Omental fat pad (tissue), 4 donors: ENCODE data around the gene PPIA. TPM values are rescaled to one million over a fixed set of nuclear protein-coding genes. Genes with fewer than 3 reads are reported as not detected.

ENCODE experiments used
- ATAC-seq: fragments of 150-250 bp; one replicate; pipeline ENCODE4 v1.9.1; 2016; ENCODE audit warnings: mild to moderate bottlenecking, moderate library complexity; ENCODE audit not compliant: low FRiP score
- DNase-seq: peaks from one replicate; pipeline ENCODE4 v3.0.0-alpha.2; 2019; ENCODE audit warnings: low spot score
- total RNA-seq, 4 donors: library from RNA; depleted of rRNA; stranded (reverse); fragments of >200 nt; gene quantifications; one replicate each; pipeline ENCODE4 v1.1.0, GENCODE V29; 2016
- TF ChIP-seq, protein P1 (sequence below), 3 donors: fragments of 450-650 bp; IDR thresholded peaks; one replicate each; pipeline ENCODE4 v1.5.1; 2016 to 2017; ENCODE audit warnings: antibody characterized with exemption in 3 of 3, mild to moderate bottlenecking in 3 of 3, moderate library complexity in 2 of 3

The PPIA gene
- total RNA-seq, 4 donors from 2014 or later = 1,060 to 1,801 (median 1,521) TPM

DNA sequence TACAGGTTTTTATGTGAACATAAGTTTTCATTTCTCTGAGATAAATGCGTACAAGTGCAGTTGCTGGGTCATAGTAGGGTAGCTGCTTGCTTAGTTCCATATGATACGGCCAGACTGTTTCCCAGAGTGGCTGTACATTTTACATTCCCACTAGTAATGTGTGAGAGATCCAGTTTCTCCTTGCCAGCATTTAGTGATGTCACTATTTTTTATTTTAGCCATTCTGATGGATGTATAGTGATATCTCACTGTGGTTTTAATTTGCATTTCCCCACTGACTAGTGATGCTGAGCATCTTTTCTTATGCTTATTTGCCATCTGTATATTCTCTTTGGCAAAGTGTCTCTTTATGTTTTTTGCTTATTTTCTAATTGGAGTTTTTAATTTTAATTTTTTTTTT lies 43.7 kb upstream of the PPIA start:
- DNase-seq (no peak), ATAC-seq (no peak)
- TF ChIP-seq, protein P1, sequence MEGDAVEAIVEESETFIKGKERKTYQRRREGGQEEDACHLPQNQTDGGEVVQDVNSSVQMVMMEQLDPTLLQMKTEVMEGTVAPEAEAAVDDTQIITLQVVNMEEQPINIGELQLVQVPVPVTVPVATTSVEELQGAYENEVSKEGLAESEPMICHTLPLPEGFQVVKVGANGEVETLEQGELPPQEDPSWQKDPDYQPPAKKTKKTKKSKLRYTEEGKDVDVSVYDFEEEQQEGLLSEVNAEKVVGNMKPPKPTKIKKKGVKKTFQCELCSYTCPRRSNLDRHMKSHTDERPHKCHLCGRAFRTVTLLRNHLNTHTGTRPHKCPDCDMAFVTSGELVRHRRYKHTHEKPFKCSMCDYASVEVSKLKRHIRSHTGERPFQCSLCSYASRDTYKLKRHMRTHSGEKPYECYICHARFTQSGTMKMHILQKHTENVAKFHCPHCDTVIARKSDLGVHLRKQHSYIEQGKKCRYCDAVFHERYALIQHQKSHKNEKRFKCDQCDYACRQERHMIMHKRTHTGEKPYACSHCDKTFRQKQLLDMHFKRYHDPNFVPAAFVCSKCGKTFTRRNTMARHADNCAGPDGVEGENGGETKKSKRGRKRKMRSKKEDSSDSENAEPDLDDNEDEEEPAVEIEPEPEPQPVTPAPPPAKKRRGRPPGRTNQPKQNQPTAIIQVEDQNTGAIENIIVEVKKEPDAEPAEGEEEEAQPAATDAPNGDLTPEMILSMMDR (IDR thresholded peaks at IDR 0.05) = no peak

DNA sequence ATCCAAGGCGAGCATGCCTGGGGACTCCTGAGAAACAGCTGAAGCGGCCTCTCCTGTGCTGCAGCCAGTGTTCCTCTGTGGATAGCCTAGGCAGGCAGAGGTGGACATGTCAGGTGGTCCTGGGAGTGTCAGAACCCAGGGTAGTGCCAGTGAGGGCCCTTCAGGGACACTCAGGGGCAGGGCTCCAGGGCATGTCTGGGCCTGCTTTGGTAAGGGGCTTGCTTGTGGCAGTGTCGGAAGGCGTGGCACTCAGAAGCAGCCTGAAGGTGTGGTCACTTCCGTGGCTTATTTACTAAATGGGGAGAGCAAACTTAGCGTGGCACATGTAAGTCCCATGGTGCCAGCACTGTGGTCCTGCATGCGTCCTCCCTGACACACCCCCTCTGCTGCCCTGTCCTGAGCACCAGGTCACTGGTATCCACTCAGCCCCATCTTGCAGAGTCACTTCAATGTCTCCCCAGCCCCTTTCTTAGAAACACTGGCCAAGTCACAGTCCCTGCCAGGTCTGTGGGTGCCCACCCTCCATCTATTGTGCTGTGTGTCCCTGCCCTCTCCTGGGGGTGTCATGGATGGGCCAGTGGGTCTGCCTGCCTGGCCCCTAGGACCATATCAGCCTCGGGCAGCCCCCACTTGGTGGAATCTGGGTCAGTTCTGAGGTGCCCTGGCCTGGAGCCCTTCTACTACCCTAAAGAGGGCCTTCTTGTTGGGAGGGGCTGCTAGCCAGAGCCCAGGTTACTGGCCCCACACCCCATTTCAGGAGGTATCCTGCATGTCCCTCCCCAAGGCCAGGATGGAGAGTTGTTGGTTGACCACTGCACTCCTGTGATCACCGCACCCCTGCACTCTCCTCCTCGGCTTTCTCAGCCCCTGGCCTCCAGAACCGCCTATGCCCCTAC lies 41.4 kb upstream of the PPIA start:
- TF ChIP-seq, protein P1 (IDR thresholded peaks at IDR 0.05) = no peak
- DNase-seq = no peak

DNA sequence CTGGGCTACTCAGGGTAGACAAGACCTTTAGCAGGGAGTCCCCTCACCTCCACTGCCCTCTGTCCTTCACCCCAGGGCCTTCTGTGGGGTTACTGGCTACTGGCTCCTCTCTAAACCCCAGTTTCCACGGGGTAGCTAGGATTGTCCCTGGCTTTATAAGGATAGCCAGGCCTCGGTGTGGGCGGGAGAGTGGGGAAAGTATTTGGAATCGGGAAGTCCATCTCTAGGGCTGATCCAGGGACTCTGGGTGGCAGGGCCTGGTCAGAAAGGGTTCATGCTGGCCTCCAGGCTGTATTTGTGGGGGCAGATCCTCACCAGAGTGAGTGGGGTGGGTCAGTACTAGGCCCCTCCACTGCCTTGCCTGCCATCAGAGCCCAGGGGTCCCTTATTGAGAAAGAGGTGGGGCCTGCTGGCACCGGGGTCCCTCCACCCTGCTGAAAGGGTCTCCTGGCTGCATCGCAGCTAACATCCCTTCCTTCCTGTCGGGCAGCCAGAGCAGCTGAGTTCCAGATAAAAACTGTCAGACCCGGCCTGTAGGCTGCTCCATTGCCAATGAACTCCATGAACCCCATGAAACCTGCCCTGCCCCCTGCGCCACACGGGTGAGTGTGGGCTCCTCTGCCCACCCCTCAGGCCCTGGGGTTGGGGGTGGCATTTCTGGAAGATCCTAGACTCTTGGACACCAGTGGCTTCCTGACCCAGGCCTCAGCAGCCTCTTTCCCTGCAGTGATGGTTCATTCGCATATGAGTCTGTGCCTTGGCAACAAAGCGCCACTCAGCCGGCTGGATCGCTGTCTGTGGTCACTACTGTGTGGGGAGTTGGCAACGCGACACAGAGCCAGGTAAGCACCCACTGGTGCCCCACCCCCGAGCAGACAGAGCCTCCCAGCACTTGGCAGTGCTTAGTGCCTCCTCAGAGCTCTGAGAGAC lies 40.5 kb upstream of the PPIA start:
- DNase-seq (no peak), ATAC-seq (no peak)
- TF ChIP-seq, protein P1 (IDR thresholded peaks at IDR 0.05) = no peak

More for the DNA sequence above, 41.4 kb upstream of the PPIA start:
- ATAC-seq = peak; percentile 19

DNA sequence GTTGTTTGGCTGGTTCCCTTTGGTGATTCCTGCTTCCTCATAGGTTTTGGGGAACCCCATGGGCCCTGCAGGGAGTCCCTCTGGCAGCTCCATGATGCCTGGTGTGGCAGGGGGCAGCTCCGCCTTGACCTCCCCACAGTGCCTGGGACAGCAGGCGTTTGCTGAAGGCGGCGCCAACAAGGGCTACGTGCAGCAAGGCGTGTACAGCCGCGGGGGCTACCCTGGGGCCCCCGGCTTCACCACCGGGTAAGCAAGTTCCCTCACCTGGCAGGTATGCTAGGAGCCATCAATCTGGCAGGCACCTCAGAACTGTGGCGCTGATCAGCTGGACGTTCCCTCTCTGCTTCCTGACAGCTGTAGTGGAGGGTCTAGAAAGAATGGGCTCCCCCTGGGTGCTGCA lies 39.6 kb upstream of the PPIA start:
- ATAC-seq (no peak), DNase-seq (no peak)
- TF ChIP-seq, protein P1 (IDR thresholded peaks at IDR 0.05) = no peak

DNA sequence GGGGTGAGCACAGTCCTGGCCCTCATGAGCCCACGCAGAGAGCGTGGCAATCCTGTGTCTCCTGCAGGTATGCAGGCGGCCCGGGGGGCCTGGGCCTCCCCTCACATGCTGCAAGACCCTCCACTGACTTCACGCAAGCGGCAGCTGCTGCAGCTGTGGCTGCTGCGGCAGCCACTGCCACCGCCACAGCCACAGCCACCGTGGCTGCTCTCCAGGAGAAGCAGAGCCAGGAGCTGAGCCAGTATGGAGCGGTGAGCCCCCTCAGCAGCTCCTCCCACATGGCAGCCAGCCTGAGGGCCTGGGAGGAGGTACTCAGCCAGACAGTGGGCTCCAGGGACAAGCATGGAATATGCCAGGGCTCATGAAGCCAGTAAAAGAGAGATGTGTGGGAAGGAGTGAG lies 39.2 kb upstream of the PPIA start:
- DNase-seq (no peak), ATAC-seq (no peak)
- TF ChIP-seq, protein P1 (IDR thresholded peaks at IDR 0.05) = no peak

DNA sequence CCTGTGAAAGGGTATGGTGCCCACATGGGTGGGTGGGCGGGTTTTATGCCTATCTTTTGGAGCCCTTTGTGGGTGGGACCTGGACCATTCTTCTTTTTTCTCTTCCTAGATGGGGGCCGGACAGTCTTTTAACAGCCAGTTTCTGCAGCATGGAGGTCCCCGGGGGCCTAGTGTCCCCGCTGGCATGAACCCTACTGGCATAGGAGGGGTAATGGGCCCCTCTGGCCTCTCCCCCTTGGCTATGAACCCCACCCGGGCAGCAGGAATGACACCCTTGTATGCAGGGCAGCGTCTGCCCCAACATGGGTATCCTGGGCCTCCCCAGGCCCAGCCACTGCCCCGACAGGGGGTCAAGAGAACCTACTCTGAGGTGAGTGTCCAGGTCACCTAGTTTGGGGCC lies 38.7 kb upstream of the PPIA start:
- DNase-seq (no peak), ATAC-seq (no peak)
- TF ChIP-seq, protein P1 (IDR thresholded peaks at IDR 0.05) = no peak
